ENCODE results near the gene MDK.

Gene MDK

GRCh38 chr11:46347637-46348311, 33.7 kb upstream of the MDK start:
- peak overlapping the region; percentile 57 to 87 for H3K27ac ChIP-seq
- DNase-seq (ENCODE audit: low spot score) = no peak
- no peak for TF ChIP-seq CTCF (IDR thresholded peaks at IDR 0.05)
- peak overlapping the region; percentile 83 for H3K4me3 ChIP-seq

GRCh38 chr11:46348566-46349401, 32.7 kb upstream of the MDK start:
- no peak for DNase-seq (ENCODE audit: low spot score)
- Histone ChIP-seq H3K4me3 (peak overlapping the region; percentile 83), H3K27ac (peak overlapping the region in 1 of 2 donors; percentile 87)
- TF ChIP-seq CTCF (IDR thresholded peaks at IDR 0.05) = no peak

- Histone ChIP-seq H3K27ac (no peak overlapping the region), H3K4me3 (no peak overlapping the region)
- no peak for TF ChIP-seq CTCF (IDR thresholded peaks at IDR 0.05)
- DNase-seq (ENCODE audit: low spot score) = no peak
Measured at GRCh38 chr11:46350695-46351094, 30.8 kb upstream of the MDK start.

GRCh38 chr11:46351148-46351547, 30.3 kb upstream of the MDK start:
- H3K27ac ChIP-seq = no peak overlapping the region
- H3K4me3 ChIP-seq = no peak overlapping the region
- TF ChIP-seq CTCF (IDR thresholded peaks at IDR 0.05) = no peak

GRCh38 chr11:46351606-46352005, 29.9 kb upstream of the MDK start:
- H3K4me3 ChIP-seq = no peak overlapping the region
- no peak for DNase-seq (ENCODE audit: low spot score)
- no peak overlapping the region for H3K27ac ChIP-seq
- TF ChIP-seq CTCF (IDR thresholded peaks at IDR 0.05) = no peak

More at GRCh38 chr11:46351148-46351547, 30.3 kb upstream of the MDK start:
- DNase-seq (ENCODE audit: low spot score) = no peak

- DNase-seq (ENCODE audit: low spot score) = no peak
- Histone ChIP-seq H3K27ac (peak overlapping the region in 1 of 2 donors; percentile 10), H3K4me3 (no peak overlapping the region)
- TF ChIP-seq CTCF (IDR thresholded peaks at IDR 0.05) = peak; percentile 50
Measured at GRCh38 chr11:46352063-46352841, 29.2 kb upstream of the MDK start.
